Thoracic aorta (tissue), 2 donors: Measurements from ENCODE around the gene BRAF. TPM values are rescaled to one million over a fixed set of nuclear protein-coding genes. Genes with fewer than 3 reads are reported as not detected.

Experiments used
- ATAC-seq: fragments of 150-250 bp; one replicate; pipeline ENCODE4 v1.8.0; 2017; ENCODE audit warnings: low read depth; ENCODE audit not compliant: insufficient number of reproducible peaks, low FRiP score
- DNase-seq: peaks from one replicate; pipeline ENCODE4 v3.0.0-alpha.2; 2020; ENCODE audit warnings: low spot score
- H3K27ac ChIP-seq, 2 donors: fragments of 200-600 bp; sonication (generic); 1 replicate in 1 of 2; 2 replicates in 1 of 2; pipeline ENCODE4 v1.5.1; 2016; ENCODE audit warnings: mild to moderate bottlenecking in 2 of 2, moderate library complexity in 2 of 2
- H3K27me3 ChIP-seq: fragments of 200-600 bp; sonication (generic); replicated peaks from 2 replicates; pipeline ENCODE4 v1.6.0; 2016; ENCODE audit warnings: mild to moderate bottlenecking; ENCODE audit not compliant: insufficient read depth
- H3K36me3 ChIP-seq: fragments of 200-600 bp; sonication (generic); one replicate; pipeline ENCODE4 v1.5.1; 2016
- H3K4me1 ChIP-seq, 2 donors: fragments of 200-600 bp; sonication (generic); 1 replicate in 1 of 2; 2 replicates in 1 of 2; pipeline versions ENCODE4 v1.5.1 to v1.6.0; 2016; ENCODE audit warnings: low read depth in 2 of 2, mild to moderate bottlenecking in 1 of 2; ENCODE audit not compliant: control insufficient read depth in 1 of 2
- H3K4me3 ChIP-seq: fragments of 200-600 bp; sonication (generic); 2 replicates; pipeline ENCODE4 v1.5.1; 2016; ENCODE audit warnings: mild to moderate bottlenecking
- H3K9me3 ChIP-seq: fragments of 200-600 bp; sonication (generic); 2 replicates; pipeline ENCODE4 v1.5.1; 2016
- CTCF ChIP-seq: fragments of 200-600 bp; sonication (generic); IDR thresholded peaks from one replicate; pipeline ENCODE4 v1.5.1; 2019; ENCODE audit warnings: antibody characterized with exemption
- total RNA-seq, 2 donors: library from RNA; depleted of rRNA; stranded (reverse); fragments of >200 nt; gene quantifications; one replicate each; pipeline versions ENCODE4 v1.1.0 to v1.2.3, GENCODE V29; 2016

The BRAF gene
- 10 to 100 TPM; 31.5 to 62.2 TPM for total RNA-seq

- peak; percentile 37 for DNase-seq
- no peak for TF ChIP-seq CTCF
- Histone ChIP-seq H3K4me1 (peaks cover 14 to 26% of the 10 kb centered on the region in 2 donors), H3K9me3 (no peaks in the 10 kb centered on the region), H3K36me3 (no peaks in the 10 kb centered on the region), H3K4me3 (peak within 1 kb of the TSS; percentile 96), H3K27me3 (no peaks in the 10 kb centered on the region), H3K27ac (peak within 1 kb of the TSS; percentile 96 to 98)
- ATAC-seq, result peak; percentile 93
Observed at GRCh38 chr7:140924821-140925421, at the start of gene BRAF. Gene BRAF (minus strand): TSS chr7:140924929. CDS start chr7:140924703, 226 bp downstream.

- Histone ChIP-seq H3K4me1 (no peaks in the 10 kb centered on the region), H3K27ac (no peak overlapping the region), H3K4me3 (no peak overlapping the region), H3K36me3 (no peaks in the 10 kb centered on the region), H3K9me3 (no peaks in the 10 kb centered on the region), H3K27me3 (no peaks in the 10 kb centered on the region)
- DNase-seq (no peak), ATAC-seq (no peak)
- no peak for TF ChIP-seq CTCF
Observed at GRCh38 chr7:140972876-140973829, 48.4 kb upstream of the BRAF start.

GRCh38 chr7:140972344-140972743 is 47.6 kb upstream of the BRAF start:
- Histone ChIP-seq H3K27ac (no peak overlapping the region), H3K27me3 (no peaks in the 10 kb centered on the region)
- no peak for DNase-seq

GRCh38 chr7:140967438-140967837 is 42.7 kb upstream of the BRAF start:
- DNase-seq (no peak), ATAC-seq (no peak)
- TF ChIP-seq CTCF, result no peak
- H3K4me3 ChIP-seq, result no peak overlapping the region
- H3K27ac ChIP-seq, result no peak overlapping the region
- no peaks in the 10 kb centered on the region for H3K27me3 ChIP-seq
- H3K9me3 ChIP-seq, result peaks cover 3% of the 10 kb centered on the region
- H3K36me3 ChIP-seq, result no peaks in the 10 kb centered on the region
- no peaks in the 10 kb centered on the region for H3K4me1 ChIP-seq

More at GRCh38 chr7:140972344-140972743, 47.6 kb upstream of the BRAF start:
- Histone ChIP-seq H3K36me3 (no peaks in the 10 kb centered on the region), H3K9me3 (no peaks in the 10 kb centered on the region), H3K4me1 (no peaks in the 10 kb centered on the region), H3K4me3 (no peak overlapping the region)
- no peak for ATAC-seq
- TF ChIP-seq CTCF, result no peak

- H3K9me3 ChIP-seq, result peaks cover 3% of the 10 kb centered on the region
- no peak overlapping the region for H3K27ac ChIP-seq
- no peaks in the 10 kb centered on the region for H3K36me3 ChIP-seq
- ATAC-seq, result no peak
- H3K27me3 ChIP-seq, result no peaks in the 10 kb centered on the region
- no peaks in the 10 kb centered on the region for H3K4me1 ChIP-seq
- no peak for TF ChIP-seq CTCF
- no peak for DNase-seq
- no peak overlapping the region for H3K4me3 ChIP-seq
Observed at GRCh38 chr7:140966561-140967233, 42.0 kb upstream of the BRAF start.
